Endodermal cell (in vitro differentiated cells): ENCODE results near the gene CAMKMT. TPM values are rescaled to one million over a fixed set of nuclear protein-coding genes. Genes with fewer than 3 reads are reported as not detected.
"Not testable (repeated sequence)": the region's sequence is repeated elsewhere in the genome, so short reads cannot be mapped to it uniquely, and the experiment has no call there.

Source experiments
- DNase-seq: peaks from one replicate; pipeline ENCODE4 v3.0.0-alpha.2; 2017
- H3K27ac ChIP-seq: 2 replicates; pipeline ENCODE4 v1.5.1; 2013; ENCODE audit warnings: mild to moderate bottlenecking, low read depth, low read length, moderate library complexity
- H3K27me3 ChIP-seq: 2 replicates; pipeline ENCODE4 v1.6.1; 2013; ENCODE audit warnings: mild to moderate bottlenecking, low read length, moderate library complexity; ENCODE audit not compliant: insufficient read depth, control insufficient read depth, poor library complexity, severe bottlenecking
- H3K36me3 ChIP-seq: 2 replicates; pipeline ENCODE4 v1.7.0; 2013; ENCODE audit warnings: mild to moderate bottlenecking, low read length, moderate library complexity; ENCODE audit not compliant: control insufficient read depth, insufficient read depth
- H3K4me1 ChIP-seq: one replicate; pipeline ENCODE4 v1.7.0; 2013; ENCODE audit warnings: low read length; ENCODE audit not compliant: control insufficient read depth, insufficient read depth
- H3K4me3 ChIP-seq: 2 replicates; pipeline ENCODE4 v1.5.1; 2013; ENCODE audit warnings: mild to moderate bottlenecking, low read length, moderate library complexity
- H3K9ac ChIP-seq: 2 replicates; pipeline ENCODE4 v1.6.1; 2013; ENCODE audit warnings: mild to moderate bottlenecking, low read length, moderate library complexity; ENCODE audit not compliant: poor library complexity, severe bottlenecking; ENCODE audit errors: extremely low read depth
- H3K9me3 ChIP-seq: 2 replicates; pipeline ENCODE4 v1.6.1; 2013; ENCODE audit warnings: mild to moderate bottlenecking, low read length, moderate library complexity; ENCODE audit not compliant: control insufficient read depth
- H3K27ac Mint-ChIP-seq: 2 replicates; pipeline ENCODE4 v1.8.0; 2020; ENCODE audit warnings: mixed read lengths
- H3K27me3 Mint-ChIP-seq: 2 replicates; pipeline ENCODE4 v1.8.0; 2021; ENCODE audit warnings: mild to moderate bottlenecking, mixed read lengths; ENCODE audit not compliant: insufficient read depth
- H3K36me3 Mint-ChIP-seq: 2 replicates; pipeline ENCODE4 v1.8.0; 2020; ENCODE audit warnings: low read depth, mixed read lengths
- H3K4me1 Mint-ChIP-seq: 2 replicates; pipeline ENCODE4 v1.8.0; 2020; ENCODE audit warnings: mixed read lengths
- H3K4me3 Mint-ChIP-seq: 2 replicates; pipeline ENCODE4 v1.8.0; 2020; ENCODE audit warnings: mild to moderate bottlenecking, moderate library complexity, mixed read lengths
- H3K9me3 Mint-ChIP-seq: 2 replicates; pipeline ENCODE4 v1.8.0; 2020; ENCODE audit warnings: mild to moderate bottlenecking, mixed read lengths
- CTCF ChIP-seq: fragments of 200-600 bp; sonication (generic); conservative IDR thresholded peaks from 2 replicates; pipeline ENCODE4 v1.5.0; 2021; ENCODE audit warnings: antibody characterized with exemption, mild to moderate bottlenecking
- WGBS, 2 experiments: methylation state at CpG; one replicate each; pipeline versions ENCODE4 v1.1.5 to v1.1.7; 2013; ENCODE audit warnings: missing lambda C conversion rate in 2 of 2, mixed read lengths in 1 of 2; ENCODE audit not compliant: insufficient coverage in 1 of 2, insufficient read length in 1 of 2; 5-methylcytosine and 5-hydroxymethylcytosine counted together
- total RNA-seq, 2 donors: library from RNA; stranded (reverse); fragmentation: NEBNext Ultra II Directional in 1 of 2; extraction: Animal tissue kit (Norgen Biotek cat#: 25700) in 1 of 2; gene quantifications; 2 replicates in 1 of 2; 3 replicates in 1 of 2; pipeline ENCODE4 v1.2.1, GENCODE V29; 2021

The CAMKMT gene
- total RNA-seq, 2 donors from 2014 or later = 31.4 to 57.5 TPM

- H3K27ac ChIP-seq = no peak overlapping the region
- Mint-ChIP-seq H3K27me3 (no peaks in the 10 kb centered on the region), H3K4me3 (no peak overlapping the region), H3K9me3 (peaks cover 9% of the 10 kb centered on the region), H3K36me3 (peaks cover 5% of the 10 kb centered on the region), H3K4me1 (peaks cover 5% of the 10 kb centered on the region), H3K27ac (no peak overlapping the region)
- H3K4me1 ChIP-seq = peaks cover 4% of the 10 kb centered on the region
- no peak overlapping the region for H3K9ac ChIP-seq
- no peak for DNase-seq
- no peaks in the 10 kb centered on the region for H3K36me3 ChIP-seq
- no peaks in the 10 kb centered on the region for H3K27me3 ChIP-seq
- no peak overlapping the region for H3K4me3 ChIP-seq
- WGBS, 2 experiments = 97 to 100% methylated on average over 1 to 3 of the region's 3 CpGs
- no peak for TF ChIP-seq CTCF
- peaks cover 8% of the 10 kb centered on the region for H3K9me3 ChIP-seq
Measured at GRCh38 chr2:44582363-44583008, 220.7 kb downstream of the CAMKMT start.

DNA sequence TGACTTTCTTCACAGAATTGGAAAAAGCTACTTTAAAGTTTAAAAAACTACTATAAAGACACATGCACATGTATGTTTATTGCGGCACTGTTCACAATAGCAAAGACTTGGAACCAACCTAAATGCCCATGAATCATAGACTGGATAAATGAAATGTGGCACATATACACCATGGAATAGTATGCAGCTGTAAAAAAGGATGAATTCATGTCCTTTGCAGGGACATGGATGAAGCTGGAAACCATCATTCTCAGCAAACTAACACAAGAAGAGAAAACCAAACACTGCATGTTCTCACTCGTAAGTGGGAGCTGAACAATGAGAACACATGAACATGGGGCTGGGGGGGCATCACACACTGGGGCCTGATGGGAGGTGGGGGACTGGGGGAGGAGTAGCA is 233.9 kb downstream of the CAMKMT start:
- not testable (repeated sequence) for H3K4me1 ChIP-seq, H3K4me1 Mint-ChIP-seq, H3K36me3 ChIP-seq, DNase-seq, H3K27ac ChIP-seq, H3K27ac Mint-ChIP-seq, H3K9ac ChIP-seq, H3K4me3 ChIP-seq, H3K4me3 Mint-ChIP-seq, H3K9me3 ChIP-seq, H3K27me3 ChIP-seq, H3K27me3 Mint-ChIP-seq
- peaks cover 17% of the 10 kb centered on the region for H3K9me3 Mint-ChIP-seq
- 85 to 95% methylated on average over 2 of the region's 2 CpGs for WGBS, 2 experiments
- peaks cover 12% of the 10 kb centered on the region for H3K36me3 Mint-ChIP-seq

- DNase-seq = no peak
- no peaks in the 10 kb centered on the region for H3K9me3 ChIP-seq
- H3K9ac ChIP-seq = no peak overlapping the region
- H3K27me3 Mint-ChIP-seq = no peaks in the 10 kb centered on the region
- no peak overlapping the region for H3K4me3 Mint-ChIP-seq
- H3K27me3 ChIP-seq = no peaks in the 10 kb centered on the region
- no peaks in the 10 kb centered on the region for H3K4me1 Mint-ChIP-seq
- no peaks in the 10 kb centered on the region for H3K36me3 ChIP-seq
- no peak overlapping the region for H3K4me3 ChIP-seq
- peaks cover 17% of the 10 kb centered on the region for H3K9me3 Mint-ChIP-seq
- H3K27ac ChIP-seq = no peak overlapping the region
- H3K36me3 Mint-ChIP-seq = peaks cover 12% of the 10 kb centered on the region
- no peak overlapping the region for H3K27ac Mint-ChIP-seq
- H3K4me1 ChIP-seq = no peaks in the 10 kb centered on the region
- WGBS, 2 experiments = 92 to 100% methylated on average over 1 to 5 of the region's 5 CpGs
- no peak for TF ChIP-seq CTCF
Measured at GRCh38 chr2:44596537-44597320, 235.0 kb downstream of the CAMKMT start.
